Jurkat, Clone E6-1 (cell line): ENCODE results near the gene FOXC1.

Experiments used
- DNase-seq: peaks from one replicate; pipeline ENCODE4 v3.0.0-alpha.2; 2011; ENCODE audit warnings: low read depth, low spot score
- H3K4me3 ChIP-seq: 2 replicates; pipeline ENCODE4 v1.5.1; 2011; ENCODE audit warnings: mild to moderate bottlenecking, low read length, control low read depth, moderate library complexity

The FOXC1 gene

DNA sequence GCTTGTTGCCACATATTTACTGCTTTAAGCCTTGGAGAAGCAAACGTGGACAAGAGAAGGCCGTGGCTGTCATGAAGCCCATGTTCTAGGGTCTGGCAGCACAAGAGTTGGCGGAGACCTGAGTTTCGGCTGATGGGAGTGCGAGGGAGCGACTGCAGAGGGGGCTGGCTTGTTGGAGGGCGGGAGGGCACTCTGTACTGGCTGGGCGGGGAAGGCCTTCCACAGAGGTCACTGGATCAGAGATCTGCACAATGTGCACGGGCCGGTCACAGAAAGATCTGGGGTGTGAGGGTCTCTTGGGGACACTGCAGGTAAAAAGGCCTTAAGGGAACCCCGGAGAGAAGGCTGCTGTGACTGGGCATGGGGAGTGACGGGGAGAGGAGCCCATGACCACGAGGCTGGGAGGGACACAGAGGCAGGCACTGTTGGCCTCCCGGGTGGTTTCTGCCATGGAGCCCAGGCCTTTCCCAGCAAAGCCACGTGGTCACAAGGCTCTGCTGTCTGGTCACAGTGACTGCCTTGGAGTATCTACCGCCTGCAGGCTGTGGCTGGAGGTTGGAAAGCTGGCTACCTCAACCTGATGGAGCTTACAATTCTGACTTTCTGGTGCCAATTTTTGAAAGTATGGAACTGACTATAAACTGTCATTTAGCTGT lies 23.8 kb downstream of the FOXC1 start:
- H3K4me3 ChIP-seq, result no peak overlapping the region
- no peak for DNase-seq

DNA sequence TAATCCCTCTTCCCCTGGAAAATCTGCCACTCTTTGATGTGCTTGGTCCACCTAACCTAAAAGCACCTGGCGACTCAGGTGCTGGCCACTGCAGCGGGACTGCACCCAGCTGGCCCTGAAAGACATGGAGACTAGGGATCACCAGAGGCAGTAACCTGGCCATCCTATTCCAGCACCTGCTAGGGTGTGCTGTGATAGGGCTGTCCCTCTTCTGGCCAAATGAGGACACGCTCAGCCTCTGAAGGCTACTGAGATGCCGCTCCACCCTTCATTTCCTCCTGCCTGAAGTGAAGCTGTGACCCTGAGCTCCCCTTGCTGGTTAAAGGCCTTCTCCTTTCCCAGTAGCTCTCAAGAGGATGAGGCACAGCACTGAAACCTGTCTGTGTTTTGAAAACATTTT lies 24.4 kb downstream of the FOXC1 start:
- H3K4me3 ChIP-seq, result no peak overlapping the region
- DNase-seq, result no peak

DNA sequence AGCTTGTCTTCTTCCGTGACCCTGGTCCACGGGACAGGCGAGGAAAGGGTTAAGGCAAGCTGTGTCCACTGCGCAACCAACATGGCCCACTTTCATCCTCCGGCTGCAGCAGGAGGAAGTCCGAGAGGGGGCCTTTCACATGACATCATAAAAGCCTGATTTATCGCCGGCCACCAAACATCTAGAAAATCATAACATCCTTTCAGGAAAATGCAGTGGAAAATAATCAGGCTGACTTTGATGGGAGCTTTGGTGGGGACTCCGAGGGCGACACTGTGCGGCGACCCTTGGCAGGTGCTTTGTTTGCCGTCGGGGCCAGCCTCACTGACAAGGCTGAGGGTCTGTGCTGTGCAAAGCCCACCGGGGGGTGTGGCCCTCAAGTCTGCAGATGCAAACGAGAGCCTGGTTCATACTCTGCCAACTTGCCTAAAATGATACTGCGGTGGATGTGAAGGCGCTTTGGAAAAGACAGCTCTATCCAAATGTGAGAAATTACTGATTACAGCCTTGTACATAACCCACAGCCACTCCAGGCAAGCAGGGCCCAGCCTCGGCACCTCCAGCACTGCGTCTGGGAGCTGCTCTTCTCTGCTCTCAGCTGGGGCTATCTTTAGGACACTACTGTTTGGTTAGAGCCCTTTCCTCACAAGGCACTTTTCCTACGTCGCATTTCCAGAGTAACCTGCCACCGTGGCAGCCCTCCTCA lies 25.7 kb downstream of the FOXC1 start:
- H3K4me3 ChIP-seq, result no peak overlapping the region
- no peak for DNase-seq

DNA sequence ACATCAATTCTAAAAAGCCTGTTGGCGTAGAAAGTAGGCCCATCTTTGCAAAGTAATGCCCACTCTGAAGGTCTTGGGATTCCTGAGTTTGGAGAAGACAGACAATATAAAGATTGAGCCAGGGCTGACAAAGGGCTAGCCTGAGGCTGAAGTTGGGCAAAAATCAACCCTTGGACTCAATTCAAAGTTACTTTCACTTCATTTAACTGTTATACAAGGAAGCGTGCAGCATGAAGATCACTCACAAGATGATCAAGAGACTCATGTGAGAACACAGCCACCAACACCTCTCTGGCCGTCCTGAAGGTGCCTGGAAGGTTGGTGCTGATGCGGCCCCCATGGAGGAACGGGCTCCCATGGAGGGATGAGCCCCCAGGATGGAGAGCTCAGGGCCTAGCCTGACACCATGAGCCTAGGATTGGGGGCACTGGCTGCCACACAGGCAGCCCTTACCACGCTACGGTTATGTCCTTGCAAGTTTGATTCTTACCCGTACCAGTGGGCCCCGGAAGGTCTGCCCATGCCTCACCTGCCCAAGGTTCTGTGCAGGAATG lies 26.6 kb downstream of the FOXC1 start:
- DNase-seq, result no peak
- H3K4me3 ChIP-seq, result no peak overlapping the region

DNA sequence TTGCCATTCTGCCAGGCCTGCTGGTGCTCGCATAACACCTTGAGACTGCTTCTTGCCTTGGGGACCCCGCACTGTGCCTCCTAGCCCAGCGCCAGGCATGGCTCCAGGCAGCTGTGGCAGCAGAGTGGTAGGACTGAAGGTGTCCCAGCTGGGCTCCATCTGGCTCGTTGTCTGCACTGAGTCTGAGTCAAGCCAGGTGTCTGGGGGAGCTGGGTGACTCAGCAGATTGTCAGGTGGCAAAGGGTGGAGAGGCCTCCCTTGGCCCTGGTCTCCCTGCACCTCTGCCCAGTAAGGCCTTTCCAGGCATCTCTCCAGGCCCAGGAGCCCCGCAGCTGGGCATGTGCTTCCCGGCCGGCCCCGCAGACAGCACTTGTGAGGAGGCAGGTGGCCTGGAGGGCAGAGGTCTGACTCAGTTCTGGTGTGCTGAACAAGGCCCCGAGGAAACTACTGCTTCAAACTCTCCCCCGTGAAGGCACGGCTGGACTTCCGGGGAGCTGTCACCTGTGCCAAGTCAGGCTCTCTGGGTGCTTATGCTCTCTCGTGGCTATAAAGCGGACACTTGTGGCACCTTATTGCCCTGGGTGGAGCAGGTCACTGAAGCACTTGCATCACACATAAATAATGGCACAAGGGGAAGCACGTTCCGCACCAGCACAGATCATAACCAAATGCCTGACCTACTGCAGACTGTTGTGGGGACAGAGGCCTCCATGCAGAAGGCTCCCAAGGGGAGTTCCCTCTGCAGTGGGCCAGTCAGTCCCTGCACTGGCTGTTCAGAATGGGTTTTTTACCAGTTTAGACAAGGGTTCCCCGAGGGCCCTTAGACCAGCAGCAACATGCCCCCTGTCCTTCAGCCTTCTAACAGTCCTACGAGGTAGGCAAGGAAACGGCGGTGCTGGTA lies 27.5 kb downstream of the FOXC1 start:
- no peak overlapping the region for H3K4me3 ChIP-seq
- DNase-seq, result no peak

DNA sequence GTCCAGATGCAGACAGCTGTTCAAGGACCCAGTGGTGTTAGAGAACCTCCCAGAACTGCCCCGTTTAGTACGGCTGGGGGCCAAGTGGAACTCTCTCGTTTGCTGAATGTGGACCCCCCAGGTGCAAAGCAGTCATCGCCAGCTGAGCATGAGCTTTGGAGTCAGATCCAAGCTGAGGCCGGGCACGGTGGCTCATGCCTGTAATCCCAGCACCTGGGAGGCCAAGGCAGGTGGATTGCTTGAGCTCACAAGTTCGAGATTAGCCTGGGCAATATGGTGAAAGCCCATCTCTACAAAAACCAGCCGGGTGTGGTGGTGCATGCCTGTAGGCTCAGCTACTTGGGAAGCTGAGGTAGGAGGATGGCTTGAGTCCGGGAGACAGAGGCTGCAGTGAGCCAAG lies 29.7 kb downstream of the FOXC1 start:
- DNase-seq, result no peak
- no peak overlapping the region for H3K4me3 ChIP-seq

DNA sequence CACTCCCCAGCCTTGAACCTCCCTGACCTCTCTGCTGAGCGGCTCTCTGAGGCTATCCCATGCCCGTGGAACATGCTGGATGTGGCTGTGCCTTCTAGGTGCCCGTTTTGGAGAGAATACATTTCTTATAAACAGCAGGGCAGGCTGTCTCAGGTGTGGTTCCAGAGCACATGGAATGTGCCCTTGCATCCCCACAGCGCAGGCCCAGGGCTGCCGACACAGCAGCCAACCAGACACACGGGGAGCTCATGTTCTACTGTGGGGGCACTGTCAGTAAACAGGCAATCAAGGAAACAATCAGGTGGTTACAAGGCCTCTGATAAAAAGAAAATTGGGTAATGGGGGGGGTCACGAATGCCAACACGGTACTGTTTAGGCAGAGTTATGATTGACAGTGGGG lies 30.8 kb downstream of the FOXC1 start:
- DNase-seq, result no peak
- H3K4me3 ChIP-seq, result no peak overlapping the region

DNA sequence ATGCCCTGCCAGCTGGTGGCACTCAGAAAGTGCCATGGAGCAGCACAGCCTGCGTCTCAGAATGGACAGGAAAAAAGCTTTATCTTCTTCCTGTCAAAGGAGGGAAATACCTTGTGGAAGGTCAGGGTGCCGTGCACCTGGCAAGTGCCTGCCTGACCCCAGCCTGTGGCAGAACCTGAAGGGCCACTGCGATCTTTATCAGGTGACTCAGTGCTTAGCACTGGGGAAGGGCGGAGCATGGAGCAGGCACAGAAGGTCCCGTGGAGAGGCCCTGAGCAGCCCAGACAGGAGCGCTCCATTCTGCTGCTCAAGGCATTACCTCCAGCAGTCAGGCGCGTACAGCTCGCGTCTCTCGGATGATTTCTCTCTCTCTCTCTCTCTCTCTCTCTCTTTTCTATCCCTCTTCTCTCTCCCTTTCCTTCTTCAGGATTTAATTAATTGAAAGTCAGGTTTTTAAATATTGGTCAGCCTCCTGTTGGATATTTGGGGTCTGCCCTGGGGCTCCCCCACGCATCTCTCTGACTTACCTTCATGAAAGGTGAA lies 31.7 kb downstream of the FOXC1 start:
- no peak for DNase-seq
- no peak overlapping the region for H3K4me3 ChIP-seq

DNA sequence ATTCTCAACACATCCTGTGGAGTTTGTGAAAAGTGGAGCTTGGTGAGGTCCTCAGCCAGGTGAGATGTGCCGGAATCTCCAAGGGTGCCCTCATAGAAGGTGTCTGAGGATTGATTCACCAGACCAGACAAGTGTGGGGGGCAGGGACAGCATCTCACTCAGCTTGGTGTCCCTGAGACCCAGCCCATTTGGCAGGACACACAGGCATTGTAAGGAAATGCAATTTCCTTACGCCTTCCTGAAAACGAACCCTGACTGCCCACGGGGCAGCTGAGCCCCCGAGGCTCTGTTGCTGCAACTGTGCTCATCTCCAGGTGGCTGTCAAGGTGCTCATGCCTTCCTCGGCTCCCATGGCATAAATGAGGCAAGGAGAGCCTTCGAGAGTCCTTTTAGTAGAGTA lies 33.4 kb downstream of the FOXC1 start:
- DNase-seq, result no peak
- no peak overlapping the region for H3K4me3 ChIP-seq

DNA sequence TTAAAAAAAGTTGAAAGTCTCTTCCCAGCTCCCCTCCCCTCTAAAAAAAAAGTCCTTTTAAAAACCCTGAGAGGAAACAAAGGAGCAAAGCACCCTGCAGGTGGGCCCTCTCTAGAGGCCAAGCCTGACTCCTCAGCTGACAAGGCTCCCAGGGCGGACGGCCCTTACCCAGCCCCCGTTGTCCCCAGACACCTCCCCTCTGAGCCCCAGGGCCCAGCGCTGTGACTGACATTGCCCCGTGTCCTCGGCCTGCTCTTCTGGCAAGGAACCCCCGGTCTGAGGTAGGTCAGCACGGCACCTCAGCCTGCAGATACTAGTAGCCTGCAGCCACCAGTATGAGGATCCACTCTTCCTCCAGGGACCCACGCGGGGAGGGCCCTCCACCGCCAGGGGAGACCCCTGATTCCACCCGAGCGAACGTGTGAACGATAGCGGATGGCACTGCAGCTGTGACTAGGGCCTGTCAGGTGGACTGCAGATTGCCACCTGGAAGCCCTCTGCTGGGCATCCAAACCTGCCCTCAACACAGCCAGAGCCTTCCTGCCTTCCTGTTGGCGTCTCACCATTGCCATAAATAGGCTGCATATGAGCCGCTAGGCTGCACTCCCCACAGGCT lies 34.2 kb downstream of the FOXC1 start:
- no peak for DNase-seq
- H3K4me3 ChIP-seq, result no peak overlapping the region

DNA sequence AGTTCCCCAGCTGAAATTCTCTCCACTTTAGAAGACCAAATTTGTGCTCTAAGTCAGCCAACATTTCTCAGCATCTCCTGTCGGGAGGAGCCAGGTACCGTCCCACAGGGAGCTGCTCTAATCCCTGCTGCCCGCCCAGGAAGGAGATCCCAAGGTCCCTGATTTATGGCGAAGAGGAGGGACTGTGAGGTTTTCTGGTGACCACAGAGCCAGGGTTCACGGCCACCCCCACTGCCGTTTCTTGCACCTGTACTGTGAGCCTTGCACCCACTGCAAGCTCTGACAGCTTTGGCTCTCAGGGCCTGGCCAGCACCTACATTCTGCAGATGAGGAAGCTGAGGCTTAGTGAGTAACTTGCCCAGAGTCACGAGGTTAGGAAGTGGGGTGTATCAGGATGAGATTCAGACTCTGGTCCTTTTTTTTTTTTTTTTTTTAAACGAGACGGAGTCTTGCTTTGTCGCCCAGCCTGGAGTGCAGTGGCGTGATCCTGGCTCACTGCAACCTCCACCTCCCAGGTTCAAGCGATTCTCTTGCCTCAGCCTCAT lies 34.9 kb downstream of the FOXC1 start:
- no peak overlapping the region for H3K4me3 ChIP-seq
- DNase-seq, result no peak

DNA sequence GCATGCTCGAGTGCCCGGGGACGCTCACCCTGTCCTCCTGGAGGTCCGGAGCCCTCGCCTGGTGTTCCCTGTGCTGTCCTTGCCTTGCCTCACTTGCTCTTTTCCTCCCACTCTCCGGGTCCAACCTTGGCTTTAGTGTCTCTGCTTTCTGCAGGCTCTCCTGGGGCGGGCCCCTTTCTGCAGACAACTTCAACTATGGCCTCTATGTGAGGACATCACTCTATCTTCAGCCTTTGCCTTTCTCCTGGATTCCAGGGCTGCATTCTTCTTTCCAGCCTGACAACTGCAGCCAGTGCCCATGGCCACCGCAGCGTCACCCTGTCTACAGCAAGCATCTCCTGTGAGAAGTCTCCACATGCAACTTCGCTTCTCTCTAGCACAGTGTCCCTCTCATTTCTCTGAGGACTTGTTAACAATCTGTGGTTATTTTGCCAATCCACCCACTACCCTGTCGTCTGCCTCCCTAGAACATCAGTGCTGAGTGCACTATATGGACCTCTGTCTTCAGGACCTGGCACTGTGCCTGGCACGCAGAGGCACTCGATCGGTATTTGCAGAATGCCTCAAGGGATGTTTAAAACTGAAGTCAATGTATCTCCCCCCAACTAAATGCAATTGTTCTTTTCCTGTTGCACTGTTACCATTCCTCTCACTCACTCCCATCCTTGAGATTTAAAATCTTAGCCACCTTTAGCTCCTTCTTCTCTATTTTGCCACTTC lies 35.9 kb downstream of the FOXC1 start:
- no peak for DNase-seq
- H3K4me3 ChIP-seq, result no peak overlapping the region

DNA sequence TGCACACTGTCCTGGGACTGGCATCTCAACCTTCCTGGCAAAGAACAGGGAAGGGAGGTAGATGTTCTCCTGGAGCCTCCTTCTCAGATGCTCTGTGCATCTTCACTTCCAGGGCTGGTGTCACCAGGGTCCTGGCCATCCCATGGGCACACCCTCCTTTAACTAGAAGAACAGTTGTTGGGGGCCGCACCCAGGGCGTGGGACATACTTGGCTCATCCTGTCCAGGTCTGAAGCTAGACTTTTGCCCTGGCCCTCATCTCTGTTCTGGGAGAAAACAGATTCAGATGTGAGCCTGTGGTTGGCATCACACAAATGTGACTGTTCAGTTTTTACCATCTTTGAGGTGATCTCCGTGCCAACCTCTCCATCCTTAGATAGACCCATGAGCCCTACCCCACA lies 41.6 kb downstream of the FOXC1 start:
- H3K4me3 ChIP-seq, result no peak overlapping the region
- DNase-seq, result no peak

DNA sequence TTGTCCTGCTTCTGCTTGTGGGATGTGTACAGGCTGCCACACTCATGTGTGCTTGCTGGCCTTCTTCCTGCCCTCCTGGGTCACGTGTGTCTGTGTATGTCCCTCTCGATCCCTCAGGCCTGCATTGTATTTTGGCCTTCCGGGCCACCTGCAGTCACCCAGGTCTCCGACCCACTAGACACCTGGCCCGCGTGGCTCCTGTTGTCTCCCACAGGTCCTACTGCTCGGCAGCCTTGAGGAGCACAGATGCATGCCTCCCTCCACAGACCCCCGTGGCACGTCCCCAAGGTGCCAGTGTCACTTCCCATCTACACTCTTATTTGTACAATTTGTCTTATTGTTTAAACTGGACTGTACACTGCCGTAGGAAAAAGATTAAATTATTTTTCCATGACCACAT lies 43.1 kb downstream of the FOXC1 start:
- no peak overlapping the region for H3K4me3 ChIP-seq
- DNase-seq, result no peak

DNA sequence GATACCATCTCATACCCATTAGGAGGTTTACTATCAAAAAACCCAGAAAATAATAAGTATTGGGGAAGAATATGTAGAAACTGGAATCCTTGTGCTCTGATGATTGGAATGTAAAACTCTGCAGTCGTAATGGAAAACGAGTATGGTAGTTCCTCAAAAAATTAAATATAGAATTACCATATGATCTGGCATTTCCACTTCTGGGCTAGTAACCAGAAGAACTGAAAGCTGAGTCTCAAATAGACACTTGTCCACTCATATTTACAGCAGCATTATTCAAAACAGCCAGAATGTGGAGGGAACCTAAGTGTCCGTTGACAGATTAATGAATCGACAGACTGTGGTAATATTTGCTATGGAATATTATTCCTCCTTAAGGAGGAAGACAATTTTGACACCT lies 44.3 kb downstream of the FOXC1 start:
- no peak for DNase-seq
- no peak overlapping the region for H3K4me3 ChIP-seq

DNA sequence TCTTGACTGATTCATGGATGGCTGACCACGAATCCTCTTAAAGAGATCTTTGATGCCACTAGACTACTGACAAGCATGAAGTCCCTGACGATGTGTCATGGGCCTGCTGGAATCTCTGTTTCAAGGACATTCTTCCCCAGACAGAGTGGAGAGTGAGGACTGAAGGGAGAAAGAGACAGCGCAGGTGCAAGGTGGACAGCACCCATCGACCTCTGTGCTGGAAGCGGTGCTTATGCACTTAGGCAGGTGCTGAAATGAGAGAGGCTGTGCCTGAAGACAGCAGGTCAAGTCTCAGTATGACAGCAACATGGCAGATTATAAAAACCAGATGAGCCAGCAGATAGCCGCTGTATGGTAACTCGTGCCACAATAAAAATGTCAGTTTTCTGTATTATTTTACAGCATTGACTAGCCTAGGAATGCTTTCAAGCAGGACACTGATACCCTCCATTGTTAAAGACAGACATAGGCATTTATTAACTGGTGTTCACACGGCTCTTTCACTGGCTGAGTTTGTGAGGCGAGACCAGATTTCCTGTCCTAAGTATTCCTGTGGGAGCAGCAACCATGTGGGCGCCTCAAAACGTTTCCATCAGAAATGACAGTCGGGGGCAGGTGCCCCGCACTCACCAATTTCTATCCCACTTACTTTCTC lies 47.5 kb downstream of the FOXC1 start:
- H3K4me3 ChIP-seq, result no peak overlapping the region
- no peak for DNase-seq

DNA sequence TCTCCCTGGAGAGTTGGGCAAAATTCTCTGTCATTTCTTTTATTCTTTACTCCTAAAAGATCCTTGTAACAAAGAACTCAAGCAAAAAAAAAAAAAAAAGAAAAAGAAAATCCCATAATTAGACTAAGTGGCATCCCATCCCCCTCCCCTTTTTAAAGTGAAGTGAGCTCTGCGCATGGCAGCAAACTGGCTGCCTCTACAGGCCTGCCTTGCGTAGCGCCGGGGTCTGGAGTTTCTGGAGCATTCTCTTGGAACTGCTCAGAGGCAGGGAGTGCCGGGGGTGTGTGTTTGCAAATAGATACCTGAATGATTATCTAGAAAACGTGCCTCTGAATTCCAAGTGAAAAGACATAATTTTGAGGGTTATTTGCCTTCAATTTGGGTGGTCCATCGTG lies 48.1 kb downstream of the FOXC1 start:
- no peak for DNase-seq
- no peak overlapping the region for H3K4me3 ChIP-seq
